Hippocampal formation (tissue), 2 donors: ENCODE results near the gene CDC27.
"Not testable (repeated sequence)": the region's sequence is repeated elsewhere in the genome, so short reads cannot be mapped to it uniquely, and the experiment has no call there.

ENCODE experiments used
- DNase-seq, 2 donors: peaks; one replicate each; lab custom pipeline; 2025; lab: John Stamatoyannopoulos, UW

The CDC27 gene, protein sequence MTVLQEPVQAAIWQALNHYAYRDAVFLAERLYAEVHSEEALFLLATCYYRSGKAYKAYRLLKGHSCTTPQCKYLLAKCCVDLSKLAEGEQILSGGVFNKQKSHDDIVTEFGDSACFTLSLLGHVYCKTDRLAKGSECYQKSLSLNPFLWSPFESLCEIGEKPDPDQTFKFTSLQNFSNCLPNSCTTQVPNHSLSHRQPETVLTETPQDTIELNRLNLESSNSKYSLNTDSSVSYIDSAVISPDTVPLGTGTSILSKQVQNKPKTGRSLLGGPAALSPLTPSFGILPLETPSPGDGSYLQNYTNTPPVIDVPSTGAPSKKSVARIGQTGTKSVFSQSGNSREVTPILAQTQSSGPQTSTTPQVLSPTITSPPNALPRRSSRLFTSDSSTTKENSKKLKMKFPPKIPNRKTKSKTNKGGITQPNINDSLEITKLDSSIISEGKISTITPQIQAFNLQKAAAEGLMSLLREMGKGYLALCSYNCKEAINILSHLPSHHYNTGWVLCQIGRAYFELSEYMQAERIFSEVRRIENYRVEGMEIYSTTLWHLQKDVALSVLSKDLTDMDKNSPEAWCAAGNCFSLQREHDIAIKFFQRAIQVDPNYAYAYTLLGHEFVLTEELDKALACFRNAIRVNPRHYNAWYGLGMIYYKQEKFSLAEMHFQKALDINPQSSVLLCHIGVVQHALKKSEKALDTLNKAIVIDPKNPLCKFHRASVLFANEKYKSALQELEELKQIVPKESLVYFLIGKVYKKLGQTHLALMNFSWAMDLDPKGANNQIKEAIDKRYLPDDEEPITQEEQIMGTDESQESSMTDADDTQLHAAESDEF

DNA sequence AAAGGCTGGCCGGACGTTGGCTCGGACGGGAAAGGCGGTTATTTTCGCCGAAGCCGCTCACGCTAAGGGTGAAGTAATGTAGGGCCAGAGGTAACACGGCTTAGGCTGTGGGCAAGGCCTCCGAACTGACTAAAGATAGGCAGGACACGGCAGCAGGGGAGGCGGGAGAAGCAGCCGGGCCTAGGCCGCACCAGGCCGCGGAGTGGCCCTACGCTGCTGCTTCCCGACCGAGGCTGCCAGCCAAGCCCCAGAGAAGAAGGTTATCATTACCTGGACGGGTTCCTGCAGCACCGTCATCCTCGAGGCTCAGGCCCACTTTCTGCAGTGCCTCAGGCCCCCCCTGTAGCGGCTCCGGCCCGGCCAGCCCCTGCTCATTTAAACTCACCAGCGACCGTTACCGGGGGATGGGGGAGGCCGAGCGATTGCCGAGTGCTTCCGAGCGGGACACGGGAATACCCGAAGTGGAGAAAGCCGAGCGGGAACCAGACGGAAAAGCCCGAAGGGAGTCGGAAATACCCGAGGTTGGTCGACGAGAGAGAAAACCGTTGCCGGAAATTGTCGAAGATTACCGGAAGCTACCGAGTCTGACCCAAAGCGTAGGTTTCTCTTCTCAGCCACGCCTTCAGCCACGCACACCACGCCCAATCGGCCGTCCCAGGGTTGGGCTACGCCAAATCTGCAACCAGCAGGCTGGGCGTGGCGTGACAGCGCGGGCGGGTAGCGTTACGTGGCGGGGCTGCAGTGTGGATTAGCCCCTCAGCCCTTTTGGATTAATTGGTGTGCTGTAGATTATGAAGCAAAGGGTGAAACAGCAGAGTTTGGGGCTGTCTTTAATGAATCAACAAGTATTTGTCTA is at the start of gene CDC27:
Gene CDC27 (minus strand): TSS at position 420 of the 856 bp plus-strand sequence. CDS start 123 bp downstream, at position 297.
- DNase-seq, result peak; percentile 89 to 94

GRCh38 chr17:47238321-47239010 is 49.4 kb upstream of the CDC27 start:
- DNase-seq, result no peak

DNA sequence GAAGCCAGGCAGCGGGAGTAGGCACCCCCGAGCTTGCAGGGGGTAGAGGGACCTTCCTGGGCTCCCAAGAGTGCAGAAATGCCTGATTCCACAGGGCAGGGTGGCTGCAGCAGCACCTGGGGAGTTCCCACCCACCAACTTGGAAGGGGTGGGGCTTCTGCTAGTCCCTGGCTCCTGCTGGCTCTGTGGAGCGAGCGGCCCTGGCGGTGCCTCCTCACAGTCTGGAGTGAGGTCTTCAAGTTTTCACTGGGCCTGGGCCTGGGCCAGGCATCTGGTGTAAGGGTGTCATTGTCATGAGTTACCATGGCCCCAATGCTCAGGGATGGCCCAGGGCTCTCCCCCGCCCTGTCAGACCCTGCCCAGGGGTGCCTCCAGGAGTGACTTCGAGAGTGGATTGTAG is 48.7 kb upstream of the CDC27 start:
- DNase-seq, result no peak

- DNase-seq, result no peak
Observed at GRCh38 chr17:47235923-47236322, 46.8 kb upstream of the CDC27 start.

DNA sequence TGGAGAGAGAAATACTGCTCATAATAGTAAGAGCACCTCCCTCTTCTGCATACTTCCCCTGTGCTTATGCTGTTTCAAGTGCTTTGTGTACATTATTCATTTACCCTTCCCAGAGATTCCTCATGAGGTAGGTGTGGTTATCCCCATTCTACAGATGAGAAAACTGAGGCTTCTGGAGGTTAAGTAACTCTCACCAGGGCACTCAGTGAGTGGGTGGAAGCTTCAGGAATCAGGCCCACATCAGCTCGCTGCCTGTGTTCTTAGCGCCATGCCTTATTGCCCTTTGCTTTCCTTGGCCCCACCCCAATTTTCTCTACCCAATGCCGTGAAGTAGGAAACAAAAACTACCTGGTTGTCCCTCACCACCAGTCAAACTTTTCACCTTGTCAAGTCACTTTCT is 46.4 kb upstream of the CDC27 start:
- DNase-seq, result no peak

GRCh38 chr17:47232465-47232864 is 43.4 kb upstream of the CDC27 start:
- DNase-seq, result no peak

GRCh38 chr17:47231866-47232265 is 42.8 kb upstream of the CDC27 start:
- DNase-seq, result no peak

- no peak for DNase-seq
Observed at GRCh38 chr17:47231334-47231733, 42.2 kb upstream of the CDC27 start.

DNA sequence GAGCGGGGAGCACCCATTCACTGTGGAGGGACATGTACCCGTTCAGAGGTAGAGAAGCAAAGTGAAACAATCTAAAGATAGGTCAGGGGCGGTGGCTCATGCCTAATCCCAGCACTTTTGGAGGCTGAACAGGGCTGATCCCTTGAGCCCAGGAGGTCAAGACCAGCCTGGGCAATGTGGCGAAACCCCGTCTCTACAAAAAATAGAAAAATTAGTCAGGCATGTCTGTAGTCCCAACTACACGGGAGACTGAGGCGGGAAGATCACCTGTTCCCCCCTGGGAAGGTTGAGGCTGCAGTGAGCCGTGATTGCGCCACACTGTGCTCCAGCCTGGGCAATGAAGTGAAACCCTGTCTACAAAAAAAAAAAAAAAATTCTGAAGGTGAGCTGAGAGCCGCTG is 41.8 kb upstream of the CDC27 start:
- DNase-seq, result no peak

- DNase-seq, result peak; percentile 60 to 71
Observed at GRCh38 chr17:47229535-47230443, 40.7 kb upstream of the CDC27 start.

DNA sequence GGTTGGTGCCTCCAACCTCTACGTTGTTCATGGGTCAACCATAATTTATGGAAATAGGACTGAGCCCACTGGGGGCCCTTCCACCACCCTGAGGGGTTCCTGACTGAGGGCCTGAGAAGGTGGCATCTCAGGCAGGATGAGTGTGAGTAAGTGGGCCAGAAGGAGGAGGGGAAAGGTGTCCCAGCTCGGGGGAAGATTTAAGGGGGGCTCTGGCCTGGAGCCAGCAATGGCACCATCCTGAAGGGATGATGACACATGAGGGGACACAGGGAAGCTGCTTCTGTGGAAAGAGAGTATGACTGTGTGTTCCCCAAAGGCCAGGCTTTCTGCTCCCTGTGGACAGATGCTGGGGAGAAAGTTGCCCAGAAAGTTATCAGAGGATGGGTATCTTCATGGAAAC is 38.8 kb upstream of the CDC27 start:
- no peak for DNase-seq

DNA sequence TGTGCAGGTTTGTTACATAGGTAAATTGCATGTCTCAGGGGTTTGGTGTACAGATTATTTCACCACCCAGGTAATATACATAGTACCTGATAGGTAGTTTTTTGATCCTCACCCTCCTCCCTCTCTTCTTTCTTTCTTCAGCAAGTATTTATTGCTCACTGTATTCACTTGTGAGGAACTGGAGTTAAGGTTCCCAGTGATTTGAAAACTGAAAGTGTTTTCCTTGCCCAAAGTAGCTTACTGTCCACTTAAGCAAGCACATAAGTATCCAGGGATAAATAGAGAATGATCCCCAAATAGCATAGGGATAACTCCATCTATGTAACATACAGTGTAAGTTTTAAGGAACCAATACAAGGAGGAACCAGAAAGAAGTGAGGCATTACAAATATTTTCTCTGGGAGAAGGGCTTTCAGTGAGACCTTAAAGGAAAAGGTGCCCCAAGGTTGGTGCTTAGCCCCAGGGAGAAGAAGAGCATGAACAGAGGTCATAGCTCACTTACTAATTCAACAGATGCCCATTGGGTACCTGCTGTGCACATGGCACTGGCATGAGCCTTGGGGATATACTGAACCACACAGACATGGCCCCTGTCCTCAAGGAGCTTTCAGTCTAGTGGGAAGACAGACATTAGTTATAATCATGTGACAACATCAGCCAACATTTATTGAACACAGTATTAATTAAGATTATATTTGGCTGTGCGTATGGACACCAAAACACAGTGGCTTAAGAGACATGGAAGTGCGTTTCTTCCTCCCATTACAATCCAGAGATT is 37.0 kb upstream of the CDC27 start:
- no peak for DNase-seq

DNA sequence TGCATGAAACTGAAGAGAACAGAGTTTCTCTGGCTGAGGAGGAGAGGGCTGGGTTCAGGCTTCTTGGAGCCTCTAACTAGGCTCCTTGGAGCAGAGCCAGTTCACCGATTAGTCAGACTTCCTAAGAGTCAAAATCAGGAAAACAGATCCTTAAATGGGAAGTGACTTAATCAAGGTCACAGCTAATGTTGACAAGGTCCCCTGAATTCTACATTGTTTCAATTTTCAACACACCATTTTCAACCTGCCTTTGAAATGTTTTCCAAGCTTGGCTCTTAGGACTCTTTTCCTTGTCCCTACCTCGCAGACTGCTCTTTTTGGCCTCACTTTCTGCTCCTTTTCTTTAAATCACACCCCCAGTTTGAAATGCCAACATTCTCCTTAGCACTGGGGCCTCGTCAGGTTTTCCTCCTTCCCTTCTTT is 36.4 kb upstream of the CDC27 start:
- DNase-seq, result no peak

GRCh38 chr17:47224966-47225365 is 35.9 kb upstream of the CDC27 start:
- no peak for DNase-seq

DNA sequence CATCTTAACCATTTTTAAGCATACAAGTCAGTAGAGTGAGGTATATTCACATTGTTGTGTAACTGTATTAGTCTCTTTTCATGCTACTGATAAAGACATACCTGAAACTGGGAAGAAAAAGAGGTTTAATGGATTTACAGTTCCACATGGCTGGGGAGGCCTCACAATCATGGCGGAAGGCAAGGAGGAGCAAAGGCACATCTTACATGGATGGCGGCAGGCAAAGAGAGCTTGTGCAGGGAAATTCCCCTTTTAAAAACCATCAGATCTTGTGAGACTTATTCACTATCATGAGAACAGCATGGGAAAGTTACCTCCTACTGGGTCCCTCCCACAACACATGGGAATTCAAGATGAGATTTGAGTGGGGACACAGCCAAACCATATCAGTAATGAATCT is 35.0 kb upstream of the CDC27 start:
- not testable (repeated sequence) for DNase-seq

DNA sequence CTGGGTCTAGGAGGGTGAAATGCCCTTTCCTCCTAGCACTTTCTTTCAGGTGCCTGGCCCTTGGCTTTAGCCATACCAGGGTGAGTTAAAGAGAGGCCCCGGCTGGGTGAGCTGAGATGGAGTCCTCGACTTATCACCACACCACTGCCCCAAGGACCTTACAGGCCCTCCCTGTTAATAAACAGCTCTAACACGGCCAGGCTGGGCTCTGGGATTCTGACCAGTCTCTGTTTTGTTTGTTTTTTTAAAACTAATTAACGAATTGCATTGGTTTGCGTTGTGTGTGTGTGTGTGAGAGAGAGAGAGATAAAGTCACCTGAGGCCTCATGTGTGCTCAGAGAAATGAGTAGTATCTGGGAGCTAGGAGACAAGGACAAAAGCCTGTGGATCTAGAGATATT is 34.4 kb upstream of the CDC27 start:
- no peak for DNase-seq

GRCh38 chr17:47223007-47223406 is 33.9 kb upstream of the CDC27 start:
- no peak for DNase-seq

DNA sequence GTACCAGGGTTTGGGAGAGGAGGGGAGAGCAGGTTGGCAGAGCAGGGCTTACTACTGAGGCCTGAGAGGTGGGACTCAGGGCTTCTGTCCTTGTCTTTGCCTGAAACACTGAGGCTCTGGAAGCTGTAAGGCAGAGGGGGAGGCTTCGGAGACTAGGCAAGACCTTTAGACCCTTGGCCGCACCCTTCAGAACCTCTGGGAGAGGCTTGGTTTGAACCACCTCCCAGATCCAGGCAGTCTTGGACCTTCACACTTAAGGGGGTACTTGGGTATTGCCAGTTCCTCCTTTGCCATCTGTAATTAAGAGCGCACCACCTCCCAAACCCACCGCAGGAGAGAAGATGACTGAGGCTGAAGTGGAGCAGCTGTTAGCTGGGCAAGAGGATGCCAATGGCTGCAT is 33.0 kb upstream of the CDC27 start:
- DNase-seq, result no peak

- no peak for DNase-seq
Observed at GRCh38 chr17:47221154-47221553, 32.1 kb upstream of the CDC27 start.

- DNase-seq, result no peak
Observed at GRCh38 chr17:47220531-47220999, 31.5 kb upstream of the CDC27 start.
